SK-N-MC (cell line): Measurements from ENCODE around the gene CCDC73.
"Not testable (repeated sequence)": the region's sequence is repeated elsewhere in the genome, so short reads cannot be mapped to it uniquely, and the experiment has no call there.

ENCODE experiments used
- EZH2 ChIP-seq: fragments of 200-600 bp; sonication (generic); IDR thresholded peaks from one replicate; pipeline ENCODE4 v1.6.1; 2017; ENCODE audit warnings: antibody characterized with exemption
- FOXP2 ChIP-seq: optimal IDR thresholded peaks from 2 replicates; pipeline ENCODE3; 2011; ENCODE audit warnings: mild to moderate bottlenecking, moderate library complexity; ENCODE audit not compliant: insufficient read depth; ENCODE audit errors: extremely low read length, control extremely low read depth
- POLR2AphosphoS5 ChIP-seq: IDR thresholded peaks from 2 replicates; pipeline ENCODE4 v1.6.1; 2012; ENCODE audit warnings: mild to moderate bottlenecking, low read depth, low read length, borderline replicate concordance

DNA sequence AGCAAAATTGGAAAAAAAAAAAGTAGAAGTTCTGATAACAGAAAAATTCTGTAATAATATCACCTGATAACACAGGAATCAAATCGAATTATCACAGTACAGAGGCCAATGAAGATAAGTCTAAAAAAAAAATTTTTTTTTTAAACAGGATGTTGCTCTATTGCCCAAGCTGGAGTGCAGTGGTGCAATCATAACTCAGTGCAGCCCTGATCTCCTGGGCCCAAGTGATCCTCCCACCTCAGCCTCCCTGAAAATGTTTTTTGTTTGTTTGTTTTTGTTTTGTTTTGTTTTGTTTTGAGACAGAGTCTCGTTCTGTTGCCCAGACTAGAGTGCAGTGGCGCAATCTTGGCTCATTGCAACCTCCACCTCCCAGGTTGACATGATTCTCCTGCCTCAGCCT, 29.2 kb upstream of the CCDC73 start:
- not testable (repeated sequence) for TF ChIP-seq EZH2, POLR2AphosphoS5, FOXP2
